HG03378 (cell line): ENCODE results near the gene BRMS1L.

Experiments
- ATAC-seq: cut with Tn5 transposase; IDR thresholded peaks from one replicate; pipeline ENCODE4 v1.9.1; 2021; ENCODE audit warnings: mild to moderate bottlenecking, moderate library complexity; ENCODE audit not compliant: unreplicated experiment

BRMS1L gene

GRCh38 chr14:35865611-35866324 is 39.6 kb downstream of the BRMS1L start:
- ATAC-seq, result no peak

GRCh38 chr14:35866595-35867279 is 40.6 kb downstream of the BRMS1L start:
- ATAC-seq, result no peak

- no peak for ATAC-seq
Measured at GRCh38 chr14:35867280-35867629, 41.1 kb downstream of the BRMS1L start.

GRCh38 chr14:35875296-35875695 is 49.2 kb downstream of the BRMS1L start:
- ATAC-seq, result no peak

GRCh38 chr14:35877276-35877675 is 51.1 kb downstream of the BRMS1L start:
- no peak for ATAC-seq

- ATAC-seq, result no peak
Measured at GRCh38 chr14:35878272-35879150, 52.4 kb downstream of the BRMS1L start.

GRCh38 chr14:35879151-35879648 is 53.1 kb downstream of the BRMS1L start:
- no peak for ATAC-seq

- ATAC-seq, result peak; percentile 51
Measured at GRCh38 chr14:35879654-35880249, 53.6 kb downstream of the BRMS1L start.

- ATAC-seq, result no peak
Measured at GRCh38 chr14:35881280-35881679, 55.1 kb downstream of the BRMS1L start.

- peak; percentile 50 for ATAC-seq
Measured at GRCh38 chr14:35883677-35884293, 57.6 kb downstream of the BRMS1L start.

- no peak for ATAC-seq
Measured at GRCh38 chr14:35890308-35890707, 64.2 kb downstream of the BRMS1L start.

- ATAC-seq, result no peak
Measured at GRCh38 chr14:35895256-35895655, 69.1 kb downstream of the BRMS1L start.

- no peak for ATAC-seq
Measured at GRCh38 chr14:35897616-35898111, 71.5 kb downstream of the BRMS1L start.

GRCh38 chr14:35898217-35898775 is 72.2 kb downstream of the BRMS1L start:
- ATAC-seq, result no peak

- ATAC-seq, result no peak
Measured at GRCh38 chr14:35900741-35901140, 74.6 kb downstream of the BRMS1L start.

GRCh38 chr14:35909665-35910064 is 83.5 kb downstream of the BRMS1L start:
- no peak for ATAC-seq

- ATAC-seq, result no peak
Measured at GRCh38 chr14:35910191-35910590, 84.1 kb downstream of the BRMS1L start.

GRCh38 chr14:35911097-35911496 is 85.0 kb downstream of the BRMS1L start:
- ATAC-seq, result no peak

GRCh38 chr14:35915185-35915584 is 89.0 kb downstream of the BRMS1L start:
- ATAC-seq, result no peak

- no peak for ATAC-seq
Measured at GRCh38 chr14:35915775-35916174, 89.6 kb downstream of the BRMS1L start.
